Activated T-helper 17 cell treated with anti-CD3 and anti-CD28 coated beads, Interleukin-2, amount 50 U/mL, for 72 hours (primary cell): Measurements from ENCODE around the gene ACOXL. TPM values are rescaled to one million over a fixed set of nuclear protein-coding genes. Genes with fewer than 3 reads are reported as not detected.

Source experiments
- ATAC-seq: fragments of 150-1000 bp; cut with Tn5 transposase; replicated peaks from 2 replicates; pipeline ENCODE4 v1.10.0; 2021; ENCODE audit warnings: mild to moderate bottlenecking, moderate library complexity
- H3K27ac Mint-ChIP-seq: one replicate; pipeline ENCODE4 v1.8.0; 2022; ENCODE audit warnings: mixed read lengths
- H3K27me3 Mint-ChIP-seq: one replicate; pipeline ENCODE4 v1.8.0; 2022; ENCODE audit warnings: mixed read lengths
- H3K36me3 Mint-ChIP-seq: one replicate; pipeline ENCODE4 v1.8.0; 2022; ENCODE audit warnings: low read depth, mild to moderate bottlenecking, mixed read lengths
- H3K4me1 Mint-ChIP-seq: one replicate; pipeline ENCODE4 v1.8.0; 2022; ENCODE audit warnings: mixed read lengths
- H3K4me3 Mint-ChIP-seq: one replicate; pipeline ENCODE4 v1.8.0; 2022; ENCODE audit warnings: mild to moderate bottlenecking, mixed read lengths
- H3K9me3 Mint-ChIP-seq: one replicate; pipeline ENCODE4 v1.8.0; 2022; ENCODE audit warnings: mixed read lengths
- total RNA-seq, 2 donors: library from RNA; stranded (reverse); gene quantifications; one replicate each; pipeline ENCODE4 v1.2.3, GENCODE V29; 2022

Gene ACOXL
- total RNA-seq, 2 donors from 2014 or later, result 0.34 TPM; not detected in 1

- no peak for ATAC-seq
- Mint-ChIP-seq H3K4me1 (peaks cover 2% of the 10 kb centered on the region), H3K4me3 (no peak overlapping the region), H3K27me3 (peaks cover 20% of the 10 kb centered on the region), H3K36me3 (no peaks in the 10 kb centered on the region), H3K9me3 (no peaks in the 10 kb centered on the region), H3K27ac (no peak overlapping the region)
These were observed 78.0 kb downstream of the ACOXL start for GRCh38 chr2:110810404-110810803.

GRCh38 chr2:110812726-110813645 lies 80.6 kb downstream of the ACOXL start:
- Mint-ChIP-seq H3K4me3 (no peak overlapping the region), H3K4me1 (no peaks in the 10 kb centered on the region), H3K36me3 (no peaks in the 10 kb centered on the region), H3K27ac (no peak overlapping the region), H3K27me3 (peaks cover 20% of the 10 kb centered on the region), H3K9me3 (no peaks in the 10 kb centered on the region)
- no peak for ATAC-seq

- H3K9me3 Mint-ChIP-seq, result no peaks in the 10 kb centered on the region
- H3K4me3 Mint-ChIP-seq, result no peak overlapping the region
- no peak for ATAC-seq
- H3K27ac Mint-ChIP-seq, result no peak overlapping the region
- H3K36me3 Mint-ChIP-seq, result no peaks in the 10 kb centered on the region
- peaks cover 19% of the 10 kb centered on the region for H3K27me3 Mint-ChIP-seq
- no peaks in the 10 kb centered on the region for H3K4me1 Mint-ChIP-seq
These were observed 81.5 kb downstream of the ACOXL start for GRCh38 chr2:110813896-110814295.

GRCh38 chr2:110815938-110816337 lies 83.6 kb downstream of the ACOXL start:
- Mint-ChIP-seq H3K36me3 (no peaks in the 10 kb centered on the region), H3K27ac (no peak overlapping the region), H3K4me3 (no peak overlapping the region), H3K27me3 (peaks cover 30% of the 10 kb centered on the region), H3K9me3 (no peaks in the 10 kb centered on the region), H3K4me1 (no peaks in the 10 kb centered on the region)
- ATAC-seq, result no peak

GRCh38 chr2:110816404-110817365 lies 84.3 kb downstream of the ACOXL start:
- H3K9me3 Mint-ChIP-seq, result no peaks in the 10 kb centered on the region
- H3K27me3 Mint-ChIP-seq, result peaks cover 25% of the 10 kb centered on the region
- no peaks in the 10 kb centered on the region for H3K4me1 Mint-ChIP-seq
- H3K27ac Mint-ChIP-seq, result no peak overlapping the region
- no peaks in the 10 kb centered on the region for H3K36me3 Mint-ChIP-seq
- ATAC-seq, result peak; percentile 54
- H3K4me3 Mint-ChIP-seq, result no peak overlapping the region

- Mint-ChIP-seq H3K9me3 (no peaks in the 10 kb centered on the region), H3K36me3 (no peaks in the 10 kb centered on the region), H3K4me1 (no peaks in the 10 kb centered on the region), H3K27ac (no peak overlapping the region), H3K4me3 (no peak overlapping the region), H3K27me3 (peaks cover 29% of the 10 kb centered on the region)
- no peak for ATAC-seq
These were observed 86.6 kb downstream of the ACOXL start for GRCh38 chr2:110818767-110819481.

- no peaks in the 10 kb centered on the region for H3K36me3 Mint-ChIP-seq
- H3K9me3 Mint-ChIP-seq, result peaks cover 3% of the 10 kb centered on the region
- H3K4me3 Mint-ChIP-seq, result no peak overlapping the region
- peaks cover 29% of the 10 kb centered on the region for H3K27me3 Mint-ChIP-seq
- H3K4me1 Mint-ChIP-seq, result no peaks in the 10 kb centered on the region
- H3K27ac Mint-ChIP-seq, result no peak overlapping the region
- ATAC-seq, result no peak
These were observed 87.3 kb downstream of the ACOXL start for GRCh38 chr2:110819711-110820110.

- no peak for ATAC-seq
- Mint-ChIP-seq H3K4me3 (no peak overlapping the region), H3K4me1 (no peaks in the 10 kb centered on the region), H3K27me3 (peaks cover 29% of the 10 kb centered on the region), H3K27ac (no peak overlapping the region), H3K9me3 (peaks cover 4% of the 10 kb centered on the region), H3K36me3 (no peaks in the 10 kb centered on the region)
These were observed 87.8 kb downstream of the ACOXL start for GRCh38 chr2:110820128-110820527.

- Mint-ChIP-seq H3K27me3 (peaks cover 23% of the 10 kb centered on the region), H3K36me3 (no peaks in the 10 kb centered on the region), H3K9me3 (peaks cover 4% of the 10 kb centered on the region), H3K4me1 (no peaks in the 10 kb centered on the region), H3K4me3 (no peak overlapping the region), H3K27ac (no peak overlapping the region)
- ATAC-seq, result no peak
These were observed 90.8 kb downstream of the ACOXL start for GRCh38 chr2:110823165-110823564.

GRCh38 chr2:110827511-110827910 lies 95.1 kb downstream of the ACOXL start:
- H3K4me1 Mint-ChIP-seq, result no peaks in the 10 kb centered on the region
- peaks cover 15% of the 10 kb centered on the region for H3K27me3 Mint-ChIP-seq
- no peaks in the 10 kb centered on the region for H3K36me3 Mint-ChIP-seq
- no peak for ATAC-seq
- peaks cover 4% of the 10 kb centered on the region for H3K9me3 Mint-ChIP-seq
- no peak overlapping the region for H3K27ac Mint-ChIP-seq
- H3K4me3 Mint-ChIP-seq, result no peak overlapping the region

GRCh38 chr2:110828330-110828729 lies 96.0 kb downstream of the ACOXL start:
- no peak for ATAC-seq
- peaks cover 12% of the 10 kb centered on the region for H3K27me3 Mint-ChIP-seq

GRCh38 chr2:110829413-110830146 lies 97.2 kb downstream of the ACOXL start:
- Mint-ChIP-seq H3K4me1 (no peaks in the 10 kb centered on the region), H3K4me3 (no peak overlapping the region), H3K9me3 (peaks cover 2% of the 10 kb centered on the region), H3K27ac (no peak overlapping the region), H3K27me3 (peaks cover 12% of the 10 kb centered on the region), H3K36me3 (no peaks in the 10 kb centered on the region)
- ATAC-seq, result no peak

More at GRCh38 chr2:110828330-110828729, 96.0 kb downstream of the ACOXL start:
- Mint-ChIP-seq H3K4me3 (no peak overlapping the region), H3K27ac (no peak overlapping the region), H3K4me1 (no peaks in the 10 kb centered on the region), H3K9me3 (peaks cover 4% of the 10 kb centered on the region), H3K36me3 (no peaks in the 10 kb centered on the region)

GRCh38 chr2:110832740-110833139 lies 100.4 kb downstream of the ACOXL start:
- peaks cover 16% of the 10 kb centered on the region for H3K27me3 Mint-ChIP-seq
- no peak overlapping the region for H3K4me3 Mint-ChIP-seq
- no peaks in the 10 kb centered on the region for H3K9me3 Mint-ChIP-seq
- H3K4me1 Mint-ChIP-seq, result no peaks in the 10 kb centered on the region
- no peak overlapping the region for H3K27ac Mint-ChIP-seq
- ATAC-seq, result peak; percentile 50
- H3K36me3 Mint-ChIP-seq, result no peaks in the 10 kb centered on the region
